GM19372 (cell line): Measurements from ENCODE around the gene TBKBP1.
A peak's percentile ranks its signal among the peaks of the same experiment; 100 is the strongest.
"Not testable (repeated sequence)": the region's sequence is repeated elsewhere in the genome, so short reads cannot be mapped to it uniquely, and the experiment has no call there.

ENCODE experiments used
- ATAC-seq: cut with Tn5 transposase; IDR thresholded peaks from one replicate; pipeline ENCODE4 v1.9.1; 2021; ENCODE audit warnings: mild to moderate bottlenecking, low read depth, moderate library complexity; ENCODE audit not compliant: unreplicated experiment

TBKBP1 gene

DNA sequence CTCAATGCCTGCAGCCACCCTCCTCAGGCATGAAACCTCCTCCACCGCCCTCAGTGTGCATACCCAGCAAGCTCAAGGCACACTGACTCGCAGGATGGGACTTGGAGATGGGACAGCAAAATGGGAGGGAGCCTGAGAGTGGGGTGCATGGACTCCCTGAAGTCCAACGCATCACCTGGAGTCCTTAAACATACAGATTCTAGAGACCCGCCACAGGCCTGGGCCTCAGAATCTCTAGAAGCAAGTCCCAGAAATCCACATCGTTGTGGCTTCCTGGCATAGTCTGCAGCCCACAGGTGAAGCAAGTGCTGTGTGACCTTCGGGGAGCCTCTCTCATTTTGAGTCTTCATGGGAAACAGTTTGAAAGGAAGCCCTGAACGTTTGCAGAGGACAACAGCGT, 35.5 kb downstream of the TBKBP1 start:
- ATAC-seq = no peak

DNA sequence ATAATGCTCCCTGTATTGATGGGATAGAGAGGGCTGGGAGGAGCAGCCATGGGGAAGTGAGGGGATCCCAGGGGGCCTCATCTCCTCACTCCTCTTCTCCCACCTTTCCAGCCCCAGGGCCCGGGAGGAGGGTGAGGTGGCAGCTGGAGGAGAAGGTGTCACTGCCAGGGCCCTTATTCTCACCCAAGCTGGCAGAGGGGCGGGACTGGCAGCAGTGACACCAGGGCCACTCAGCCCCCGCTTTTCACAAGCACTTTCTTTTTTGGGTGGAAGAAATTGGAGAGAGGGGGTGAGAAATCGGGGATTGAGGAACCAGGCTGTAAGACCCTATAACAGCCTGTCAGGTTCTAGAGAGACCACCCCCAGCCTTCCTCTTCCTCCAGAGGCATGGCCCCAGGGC, 36.7 kb downstream of the TBKBP1 start:
- no peak for ATAC-seq

DNA sequence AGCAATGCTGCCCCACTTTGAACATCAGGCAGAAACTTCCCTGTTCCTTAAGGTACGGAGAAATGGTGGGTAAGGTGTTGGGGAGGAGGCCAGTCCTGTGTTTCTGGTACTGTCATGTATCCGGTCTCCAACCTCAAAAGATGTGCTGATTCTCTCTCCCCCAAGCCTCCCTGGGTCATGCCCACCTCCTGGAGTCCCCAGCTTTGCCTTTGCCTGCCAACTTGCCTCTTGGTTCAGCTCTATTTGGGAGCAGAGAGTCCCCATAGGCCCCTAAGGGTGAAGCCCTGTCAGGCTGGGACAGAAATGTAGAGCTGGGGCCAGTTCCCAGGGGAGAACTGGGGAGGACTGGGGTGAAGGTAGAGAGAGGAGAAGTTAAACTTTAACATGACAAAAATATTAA, 37.4 kb downstream of the TBKBP1 start:
- no peak for ATAC-seq

DNA sequence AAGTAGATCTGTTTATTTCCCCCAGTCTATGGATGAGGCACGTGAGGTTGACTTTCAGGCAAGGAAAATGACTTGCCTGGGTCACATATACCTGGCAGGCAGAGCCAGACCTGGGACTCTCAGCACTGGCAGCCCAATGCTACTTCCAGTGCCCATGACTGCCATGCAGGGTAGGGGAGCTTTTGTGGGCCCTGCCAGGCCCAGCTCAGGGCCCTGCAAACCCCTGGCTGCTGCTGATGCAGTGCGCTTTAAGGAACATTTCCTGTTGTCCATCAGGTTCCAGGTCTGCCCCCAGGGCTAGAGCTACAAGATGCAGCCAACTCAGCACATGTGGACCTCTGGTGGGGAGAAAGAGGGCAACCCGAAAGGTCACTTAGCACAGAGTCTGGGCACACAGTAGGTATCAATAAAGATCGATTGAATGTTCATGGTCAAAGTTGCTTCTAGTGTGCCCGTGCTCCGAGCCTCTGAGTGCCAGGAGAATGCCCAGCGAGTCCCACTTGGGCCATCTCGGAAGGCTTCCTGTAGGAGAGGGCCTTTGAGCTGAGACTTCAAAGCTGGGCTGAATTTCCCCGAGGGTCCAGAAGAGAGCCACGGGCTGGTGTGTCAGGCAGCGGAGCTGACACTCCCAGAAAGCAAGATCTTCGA, 38.6 kb downstream of the TBKBP1 start:
- ATAC-seq = no peak

DNA sequence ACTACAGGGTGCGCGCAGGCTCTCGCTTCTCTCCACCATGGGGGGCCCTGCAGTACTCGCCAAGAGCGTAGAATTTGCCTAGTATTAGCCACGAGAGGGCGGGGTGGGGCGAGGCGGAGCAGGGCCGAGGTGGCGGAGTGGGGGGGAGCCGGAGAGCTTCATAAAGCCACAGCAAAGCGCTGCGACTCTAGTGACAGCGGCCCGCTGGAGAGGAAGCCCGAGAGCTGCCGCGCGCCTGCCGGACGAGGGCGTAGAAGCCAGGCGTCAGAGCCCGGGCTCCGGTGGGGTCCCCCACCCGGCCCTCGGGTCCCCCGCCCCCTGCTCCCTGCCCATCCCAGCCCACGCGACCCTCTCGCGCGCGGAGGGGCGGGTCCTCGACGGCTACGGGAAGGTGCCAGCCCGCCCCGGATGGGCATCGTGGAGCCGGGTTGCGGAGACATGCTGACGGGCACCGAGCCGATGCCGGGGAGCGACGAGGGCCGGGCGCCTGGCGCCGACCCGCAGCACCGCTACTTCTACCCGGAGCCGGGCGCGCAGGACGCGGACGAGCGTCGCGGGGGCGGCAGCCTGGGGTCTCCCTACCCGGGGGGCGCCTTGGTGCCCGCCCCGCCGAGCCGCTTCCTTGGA, 39.2 kb downstream of the TBKBP1 start, which contains the start of gene TBX21:
Gene TBX21 (plus strand): TSS at position 190 of the 627 bp plus-strand sequence. CDS start 219 bp downstream, at position 409.
- peak; percentile 53 for ATAC-seq

DNA sequence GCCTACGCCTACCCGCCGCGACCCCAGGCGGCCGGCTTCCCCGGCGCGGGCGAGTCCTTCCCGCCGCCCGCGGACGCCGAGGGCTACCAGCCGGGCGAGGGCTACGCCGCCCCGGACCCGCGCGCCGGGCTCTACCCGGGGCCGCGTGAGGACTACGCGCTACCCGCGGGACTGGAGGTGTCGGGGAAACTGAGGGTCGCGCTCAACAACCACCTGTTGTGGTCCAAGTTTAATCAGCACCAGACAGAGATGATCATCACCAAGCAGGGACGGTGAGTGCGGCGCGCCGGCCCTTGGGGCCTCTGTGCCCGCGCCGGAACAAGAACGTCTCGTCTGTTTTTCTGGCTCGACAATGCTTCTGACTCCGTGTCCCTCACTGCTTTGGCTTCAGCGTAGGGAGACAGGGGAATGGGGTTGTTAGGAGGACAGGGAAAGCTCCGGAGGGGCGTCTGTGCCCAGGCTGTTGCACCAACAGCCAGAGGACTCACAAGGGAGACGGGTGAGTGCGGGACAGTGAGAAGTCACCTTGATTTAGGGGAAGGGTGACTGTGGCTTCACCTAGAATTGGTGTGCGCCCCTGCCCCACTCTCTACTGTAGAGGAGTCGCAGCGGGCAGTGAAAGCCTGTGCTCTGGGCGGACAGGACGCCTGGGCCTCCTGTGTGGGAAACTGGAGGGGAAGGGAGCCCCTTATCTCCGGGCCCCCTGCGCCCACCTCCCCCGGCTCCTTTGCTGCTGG, 39.9 kb downstream of the TBKBP1 start:
- ATAC-seq = peak; percentile 10

DNA sequence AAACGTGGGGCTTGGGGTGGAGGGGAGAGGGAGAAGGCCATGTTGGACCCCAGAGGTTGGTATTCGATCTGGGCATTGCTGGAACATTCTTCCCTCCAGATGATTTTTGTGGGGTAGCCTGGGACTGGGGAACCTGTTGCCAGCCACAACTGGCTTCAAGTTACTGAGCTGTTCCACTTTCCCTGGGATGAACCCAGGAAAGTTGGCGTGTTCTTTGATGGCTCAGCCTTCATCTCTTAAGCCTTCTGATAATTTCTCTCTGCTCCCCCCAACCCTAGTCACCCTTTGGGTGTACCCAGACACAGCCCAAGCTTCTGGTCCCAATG, 41.1 kb downstream of the TBKBP1 start:
- no peak for ATAC-seq

DNA sequence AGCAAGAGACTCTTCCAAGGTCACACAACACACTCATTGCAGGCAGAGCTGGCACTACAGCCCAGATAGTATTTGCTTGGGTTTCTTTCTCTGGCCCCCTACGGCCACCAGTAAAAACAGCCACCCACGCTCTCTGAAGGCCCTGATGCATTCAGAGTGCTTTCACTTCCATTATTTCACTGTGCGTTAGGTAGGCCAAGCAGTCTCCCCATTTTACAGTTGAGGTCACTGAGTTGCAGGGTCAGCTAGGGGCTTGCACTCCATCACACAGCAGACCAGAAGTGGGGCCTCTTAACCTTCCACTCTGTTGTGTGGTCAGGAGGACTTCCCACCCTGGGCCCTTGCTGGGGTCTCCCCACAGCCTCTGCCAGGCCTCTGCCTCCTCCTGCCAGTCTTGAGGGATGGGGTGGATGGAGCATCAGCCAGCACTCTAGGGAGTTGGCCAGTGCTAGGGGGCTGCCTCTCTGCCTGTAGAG, 41.6 kb downstream of the TBKBP1 start:
- ATAC-seq = peak; percentile 42

DNA sequence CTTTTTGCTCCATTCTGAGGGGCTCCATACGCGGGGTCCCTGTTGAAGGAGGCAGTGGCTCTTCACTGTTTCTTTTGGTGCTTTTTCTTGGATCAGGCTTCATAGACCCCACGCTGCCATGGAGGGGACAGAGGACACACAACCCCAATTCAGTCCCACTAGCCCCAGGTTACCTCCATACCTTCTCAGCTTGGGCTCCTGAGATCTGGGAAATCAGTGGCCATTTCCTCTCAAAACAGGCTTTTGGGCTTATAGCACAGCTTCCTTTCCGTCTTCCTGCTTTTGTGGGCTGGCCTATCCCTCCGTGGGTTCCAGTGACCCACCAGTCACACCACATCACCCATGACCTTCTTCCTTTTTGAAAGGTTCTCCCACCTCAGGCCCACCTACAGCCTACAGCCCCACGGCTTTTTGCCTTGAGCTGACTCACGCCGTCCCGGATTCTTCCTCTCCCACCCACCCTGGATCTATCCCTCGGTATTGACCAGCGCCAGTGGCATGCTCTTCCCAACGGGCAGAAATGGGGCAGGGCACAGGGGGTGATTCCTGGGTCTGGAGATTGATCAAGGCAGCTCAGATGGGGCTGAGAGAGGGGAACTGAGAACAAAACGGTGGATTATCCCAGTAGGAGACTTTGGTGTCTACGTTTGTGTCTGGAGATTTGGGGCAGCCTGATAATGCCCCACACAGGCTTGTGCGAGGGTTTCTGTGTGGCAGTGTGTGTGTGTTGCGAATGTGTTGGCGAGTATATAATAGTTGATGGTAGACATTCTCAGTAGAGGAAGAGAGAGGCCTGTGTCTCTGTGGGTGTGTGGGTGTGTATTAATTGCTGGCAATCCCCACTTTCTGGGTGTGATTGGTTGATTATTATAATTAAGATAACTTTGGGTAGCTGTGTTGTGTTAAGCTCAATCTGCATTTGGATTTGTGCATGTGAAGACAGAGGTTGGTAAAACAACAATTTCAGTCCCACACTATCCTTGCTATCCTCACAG, 42.8 kb downstream of the TBKBP1 start:
- ATAC-seq = no peak

DNA sequence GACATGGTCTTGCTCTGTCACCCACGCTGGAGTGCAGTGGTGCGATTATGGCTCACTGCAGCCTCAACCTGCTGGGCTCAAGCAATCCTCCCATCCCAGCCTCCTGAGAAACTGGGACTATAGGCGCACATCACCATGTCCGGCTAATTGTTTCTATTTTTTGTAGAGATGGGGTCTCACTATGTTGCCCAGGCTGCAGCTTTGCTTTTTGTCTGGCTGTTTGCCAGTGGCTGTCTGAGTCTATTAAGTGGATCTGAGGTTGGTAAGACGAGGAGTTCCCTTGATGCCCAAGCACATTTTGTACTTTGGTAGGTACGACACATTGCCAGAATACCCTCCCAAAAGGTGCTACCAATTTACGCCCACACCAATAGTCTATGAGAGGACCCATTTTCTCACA, 44.2 kb downstream of the TBKBP1 start:
- ATAC-seq = no peak

DNA sequence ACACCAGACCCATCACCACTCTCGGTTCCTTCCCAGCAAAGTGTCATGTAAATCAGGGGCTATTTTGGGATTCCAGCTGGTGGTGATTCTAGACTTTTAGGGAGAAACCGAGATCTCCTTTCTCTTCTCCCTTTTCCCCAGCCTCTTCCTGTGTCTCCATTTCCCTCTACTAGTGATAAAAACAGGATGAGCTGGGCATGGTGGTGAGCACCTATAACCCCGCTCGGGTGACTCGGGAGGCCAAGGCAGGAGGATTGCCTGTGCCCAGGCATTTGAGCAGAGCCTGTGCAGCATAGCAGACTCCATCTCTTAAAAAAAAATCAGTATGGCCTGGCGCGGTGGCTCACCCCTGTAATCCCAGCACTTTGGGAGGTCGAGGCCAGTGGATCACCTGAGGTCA, 45.2 kb downstream of the TBKBP1 start:
- ATAC-seq = no peak

DNA sequence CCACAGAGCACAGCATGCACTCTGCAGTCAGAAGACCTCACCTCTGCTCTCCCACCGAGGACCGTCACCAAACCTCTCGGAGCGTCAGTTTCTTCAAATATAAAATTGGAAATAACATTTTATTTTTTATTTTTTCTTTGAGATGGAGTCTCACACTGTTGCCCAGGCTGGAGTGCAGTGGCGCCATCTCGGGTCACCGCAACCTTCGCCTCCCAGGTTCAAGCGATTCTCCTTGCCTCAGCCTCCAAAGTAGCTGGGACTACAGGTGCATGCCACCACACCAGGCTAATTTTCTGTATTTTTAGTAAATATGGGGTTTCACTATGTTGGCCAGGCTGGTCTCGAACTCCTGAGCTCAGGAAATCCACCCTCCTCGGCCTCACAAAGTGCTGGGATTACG, 46.0 kb downstream of the TBKBP1 start:
- not testable (repeated sequence) for ATAC-seq

DNA sequence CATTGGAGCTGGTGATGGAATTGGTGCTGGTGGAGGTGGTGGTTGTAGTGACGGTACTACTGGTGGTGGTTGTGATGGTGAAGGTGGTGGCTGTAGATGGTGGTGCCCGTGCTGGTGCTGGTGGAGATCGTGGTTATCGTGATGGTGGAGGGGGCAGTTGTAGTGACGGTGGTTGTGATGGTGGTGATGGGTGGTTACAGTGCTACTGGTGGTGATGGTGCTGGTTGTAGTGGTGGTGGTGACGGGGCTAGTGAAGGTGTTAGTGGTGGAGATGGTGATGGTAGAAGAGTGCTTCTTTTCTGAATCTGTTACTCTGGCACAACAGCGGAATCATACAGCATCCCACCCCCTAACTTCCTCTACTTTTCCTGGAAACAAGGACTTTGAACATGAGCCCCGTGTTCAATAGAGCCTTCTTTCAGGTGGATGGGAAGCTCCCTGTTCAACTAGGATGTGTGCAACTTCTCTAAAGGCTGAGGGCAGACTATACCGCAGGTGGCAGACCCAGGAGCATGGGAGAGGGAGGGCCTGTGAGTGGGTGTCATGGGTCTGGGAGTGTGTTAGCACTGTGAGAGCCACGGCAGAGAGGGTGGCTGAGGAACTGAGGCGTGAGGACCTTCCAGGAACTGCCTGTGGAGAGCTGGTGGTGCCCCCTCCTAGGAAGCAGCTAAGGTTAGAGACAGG, 47.3 kb downstream of the TBKBP1 start:
- no peak for ATAC-seq

DNA sequence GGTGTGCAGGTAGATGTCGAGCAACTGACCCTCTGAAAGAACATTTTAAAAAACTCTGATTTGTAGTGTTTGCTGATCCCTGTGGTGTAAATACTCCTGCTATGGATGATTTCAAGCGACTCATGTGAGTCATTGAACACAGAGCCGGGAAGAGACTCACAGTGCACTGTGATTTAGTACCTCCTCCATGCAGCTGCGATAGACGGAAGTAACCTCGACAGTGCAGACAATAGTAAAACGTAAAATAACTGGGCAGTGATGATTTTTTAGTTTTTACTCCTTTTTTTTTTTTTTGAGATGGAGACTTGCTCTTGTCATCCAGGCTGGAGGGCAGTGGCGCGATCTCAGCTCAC, 47.8 kb downstream of the TBKBP1 start:
- no peak for ATAC-seq

DNA sequence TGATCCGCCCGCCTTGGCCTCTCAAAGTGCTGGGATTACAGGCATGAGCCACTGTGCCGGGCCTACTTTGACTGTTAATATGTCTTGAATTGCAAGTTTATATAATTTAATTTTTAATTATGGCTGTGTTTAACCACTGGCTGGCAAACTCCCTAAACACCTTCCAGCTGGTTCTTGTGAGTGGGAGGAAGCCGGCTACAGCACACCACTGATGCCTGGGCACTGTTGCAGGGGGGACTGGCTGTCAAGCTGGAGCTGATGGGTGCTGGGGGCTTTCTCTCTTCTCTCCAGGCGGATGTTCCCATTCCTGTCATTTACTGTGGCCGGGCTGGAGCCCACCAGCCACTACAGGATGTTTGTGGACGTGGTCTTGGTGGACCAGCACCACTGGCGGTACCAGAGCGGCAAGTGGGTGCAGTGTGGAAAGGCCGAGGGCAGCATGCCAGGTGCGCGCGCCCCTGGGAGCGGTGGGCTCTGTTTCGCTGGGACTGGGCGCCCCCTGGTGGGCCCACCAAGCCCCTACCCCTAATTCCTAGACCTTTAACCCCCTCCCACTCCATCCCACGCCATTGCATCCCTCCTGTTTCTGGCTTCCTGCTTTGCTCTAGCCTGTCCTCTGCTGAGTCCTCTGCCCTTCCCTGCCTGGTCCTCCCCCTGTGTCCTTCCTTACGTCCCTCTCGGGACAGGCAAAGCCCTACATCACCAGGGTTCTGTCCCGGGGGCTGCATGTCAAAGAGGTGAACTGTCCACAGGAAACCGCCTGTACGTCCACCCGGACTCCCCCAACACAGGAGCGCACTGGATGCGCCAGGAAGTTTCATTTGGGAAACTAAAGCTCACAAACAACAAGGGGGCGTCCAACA, 48.6 kb downstream of the TBKBP1 start:
- ATAC-seq = no peak

DNA sequence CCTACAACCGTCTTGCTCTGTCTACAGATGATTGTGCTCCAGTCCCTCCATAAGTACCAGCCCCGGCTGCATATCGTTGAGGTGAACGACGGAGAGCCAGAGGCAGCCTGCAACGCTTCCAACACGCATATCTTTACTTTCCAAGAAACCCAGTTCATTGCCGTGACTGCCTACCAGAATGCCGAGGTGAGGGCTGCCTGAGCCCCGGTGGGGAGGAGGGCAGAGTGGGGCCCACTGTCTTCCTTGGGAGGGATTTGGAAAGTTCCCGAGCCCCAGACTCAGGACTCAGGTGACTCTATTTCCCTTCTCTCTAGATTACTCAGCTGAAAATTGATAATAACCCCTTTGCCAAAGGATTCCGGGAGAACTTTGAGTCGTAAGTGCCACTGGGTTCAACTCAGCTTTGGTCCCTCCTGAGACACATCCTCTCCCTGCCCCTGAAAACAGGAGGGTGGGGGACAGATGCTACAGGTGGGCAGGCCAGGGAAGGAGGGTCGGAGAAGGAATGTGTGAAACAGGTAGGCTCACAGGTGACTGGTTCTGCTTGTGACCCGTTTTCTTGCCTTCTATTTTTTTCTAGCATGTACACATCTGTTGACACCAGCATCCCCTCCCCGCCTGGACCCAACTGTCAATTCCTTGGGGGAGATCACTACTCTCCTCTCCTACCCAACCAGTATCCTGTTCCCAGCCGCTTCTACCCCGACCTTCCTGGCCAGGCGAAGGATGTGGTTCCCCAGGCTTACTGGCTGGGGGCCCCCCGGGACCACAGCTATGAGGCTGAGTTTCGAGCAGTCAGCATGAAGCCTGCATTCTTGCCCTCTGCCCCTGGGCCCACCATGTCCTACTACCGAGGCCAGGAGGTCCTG, 50.4 kb downstream of the TBKBP1 start:
- no peak for ATAC-seq

DNA sequence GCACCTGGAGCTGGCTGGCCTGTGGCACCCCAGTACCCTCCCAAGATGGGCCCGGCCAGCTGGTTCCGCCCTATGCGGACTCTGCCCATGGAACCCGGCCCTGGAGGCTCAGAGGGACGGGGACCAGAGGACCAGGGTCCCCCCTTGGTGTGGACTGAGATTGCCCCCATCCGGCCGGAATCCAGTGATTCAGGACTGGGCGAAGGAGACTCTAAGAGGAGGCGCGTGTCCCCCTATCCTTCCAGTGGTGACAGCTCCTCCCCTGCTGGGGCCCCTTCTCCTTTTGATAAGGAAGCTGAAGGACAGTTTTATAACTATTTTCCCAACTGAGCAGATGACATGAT, 51.0 kb downstream of the TBKBP1 start:
- ATAC-seq = no peak

DNA sequence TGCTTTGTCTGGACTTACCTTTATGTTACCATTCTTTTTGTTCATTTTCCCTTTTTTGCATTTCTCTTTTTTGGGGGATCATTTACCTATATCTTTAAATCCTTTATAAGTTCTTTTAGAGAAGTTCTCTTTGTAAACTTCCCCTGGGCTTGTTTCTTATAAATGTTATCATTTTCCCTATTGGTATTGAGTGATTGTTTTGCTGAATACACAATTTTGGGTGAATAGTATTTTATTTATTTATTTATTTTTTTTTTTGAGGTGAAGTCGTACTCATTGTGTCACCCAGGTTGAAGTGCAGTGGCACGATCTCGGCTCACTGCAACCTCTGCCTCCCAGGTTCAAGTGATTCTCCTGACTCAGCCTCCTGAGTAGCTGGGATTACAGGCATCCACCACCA, 57.5 kb downstream of the TBKBP1 start:
- no peak for ATAC-seq
